Measurements from ENCODE around the gene ABCC5.
"Not testable (repeated sequence)": the region's sequence is repeated elsewhere in the genome, so short reads cannot be mapped to it uniquely, and the experiment has no call there.

ABCC5 gene

DNA sequence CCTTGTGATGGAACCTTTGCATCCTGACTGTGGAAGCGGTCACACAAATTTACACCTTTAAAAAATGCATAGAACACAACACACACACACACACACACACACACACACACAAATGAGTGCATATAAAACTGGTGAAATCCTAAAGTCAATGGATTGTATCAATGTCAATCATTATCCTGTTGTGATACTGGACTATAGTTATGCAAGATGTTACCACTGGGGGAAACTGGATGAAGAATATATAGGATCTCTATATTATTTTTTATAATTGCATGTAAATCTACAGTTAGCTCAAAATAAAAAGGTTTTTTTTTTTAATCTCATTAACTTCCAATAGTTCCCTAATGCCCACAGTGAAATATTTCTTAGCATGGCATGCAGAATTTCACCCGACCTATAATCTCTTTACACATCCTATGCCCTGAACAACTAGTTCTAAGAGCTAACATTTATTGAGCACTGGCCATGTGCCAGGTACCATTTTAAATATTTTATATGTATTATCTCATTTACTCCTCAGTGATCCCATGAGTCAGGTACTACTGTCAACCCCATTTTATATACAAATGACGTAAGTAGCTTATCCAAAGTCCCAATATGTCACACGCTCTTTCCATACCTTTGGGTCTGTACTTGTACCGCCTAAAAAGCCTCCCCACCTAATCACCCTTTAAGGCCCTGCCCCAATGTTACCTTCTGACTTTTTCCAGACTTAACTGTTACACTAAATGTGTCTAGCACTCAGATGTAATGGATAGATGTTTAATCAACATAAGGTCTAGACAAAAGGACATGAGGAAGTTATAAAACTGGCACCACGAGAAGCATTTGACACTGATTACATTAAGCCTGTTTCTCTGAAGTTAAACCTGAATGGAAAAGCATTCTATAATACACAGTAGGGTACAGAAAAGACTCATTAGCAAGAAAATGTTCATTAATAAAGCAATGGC lies 5.5 kb downstream of the ABCC5 start:
- peaks cover 52% of the 10 kb centered on the region for H3K36me3 ChIP-seq (ENCODE audit: insufficient read depth, low read depth, low read length)
- no peak overlapping the region for H3K27ac ChIP-seq (ENCODE audit: low read length)
- H3K27me3 ChIP-seq (ENCODE audit: insufficient read depth, low read length) = no peaks in the 10 kb centered on the region
- no peaks in the 10 kb centered on the region for H3K9me3 ChIP-seq (ENCODE audit: insufficient read depth, low read depth, low read length)
- H3K4me1 ChIP-seq (ENCODE audit: insufficient read depth, low read length) = peaks cover 15% of the 10 kb centered on the region; the same call in 1 of the 2 replicates
- H3K4me3 ChIP-seq (ENCODE audit: low read length) = no peak overlapping the region
- H3K9ac ChIP-seq (ENCODE audit: low read depth, low read length) = no peak overlapping the region

DNA sequence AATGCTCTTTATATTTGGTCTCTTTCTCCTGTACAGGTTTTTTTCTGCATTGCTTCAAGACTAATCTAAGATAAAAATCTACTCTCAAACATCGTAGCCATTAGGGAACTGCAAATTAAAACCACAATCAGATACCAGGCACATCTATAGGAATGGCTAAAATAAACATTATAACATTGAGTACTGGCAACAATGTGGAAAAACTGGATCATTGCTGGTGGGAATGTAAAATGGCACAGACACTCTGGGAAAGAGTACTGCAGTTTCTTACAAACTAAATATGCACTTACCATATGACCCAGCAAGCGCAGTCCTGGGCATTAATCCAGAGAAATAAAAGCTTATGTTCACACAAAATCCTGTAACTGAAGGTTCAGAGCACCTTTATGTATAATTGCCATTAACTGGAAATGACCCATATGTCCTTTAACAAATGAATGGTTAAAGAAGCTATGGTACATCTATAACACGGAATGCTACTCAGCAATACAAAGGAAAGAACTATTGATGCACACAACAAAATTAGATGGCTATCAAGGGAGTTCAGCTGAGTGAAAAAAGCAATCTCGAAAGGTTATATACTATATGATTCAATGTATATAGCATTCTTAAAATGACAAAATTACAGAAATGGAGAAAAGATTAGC lies 6.3 kb downstream of the ABCC5 start:
- H3K27me3 ChIP-seq (ENCODE audit: insufficient read depth, low read length) = no peaks in the 10 kb centered on the region
- no peaks in the 10 kb centered on the region for H3K9me3 ChIP-seq (ENCODE audit: insufficient read depth, low read depth, low read length)
- no peak overlapping the region for H3K27ac ChIP-seq (ENCODE audit: low read length)
- H3K4me1 ChIP-seq (ENCODE audit: insufficient read depth, low read length) = peaks cover 10% of the 10 kb centered on the region; the same call in 1 of the 2 replicates
- H3K4me3 ChIP-seq (ENCODE audit: low read length) = no peak overlapping the region
- H3K36me3 ChIP-seq (ENCODE audit: insufficient read depth, low read depth, low read length) = peaks cover 52% of the 10 kb centered on the region
- H3K9ac ChIP-seq (ENCODE audit: low read depth, low read length) = no peak overlapping the region

DNA sequence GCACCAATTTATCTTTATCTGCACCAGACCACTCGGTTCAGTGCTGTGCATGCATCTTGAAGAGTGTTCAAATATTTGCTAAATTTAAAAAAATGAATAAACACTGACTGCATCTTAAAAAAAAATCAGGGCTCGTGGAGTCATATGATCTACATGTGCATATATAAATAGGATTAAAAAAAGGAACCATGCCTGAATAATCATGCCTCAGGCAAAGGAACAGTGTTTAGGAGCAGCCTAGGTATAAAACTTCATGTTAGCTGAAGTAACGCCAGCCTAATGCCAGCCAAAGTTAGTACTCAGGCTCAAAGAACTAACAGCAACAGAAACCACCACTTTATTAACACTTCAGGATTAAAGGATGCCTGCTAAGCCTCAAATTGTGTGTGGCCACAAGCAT lies 9.5 kb downstream of the ABCC5 start:
- H3K4me3 ChIP-seq (ENCODE audit: low read length) = no peak overlapping the region
- H3K36me3 ChIP-seq (ENCODE audit: insufficient read depth, low read depth, low read length) = peaks cover 51% of the 10 kb centered on the region
- H3K27ac ChIP-seq (ENCODE audit: low read length) = no peak overlapping the region
- no peaks in the 10 kb centered on the region for H3K9me3 ChIP-seq (ENCODE audit: insufficient read depth, low read depth, low read length)
- H3K27me3 ChIP-seq (ENCODE audit: insufficient read depth, low read length) = no peaks in the 10 kb centered on the region
- H3K9ac ChIP-seq (ENCODE audit: low read depth, low read length) = no peak overlapping the region
- no peaks in the 10 kb centered on the region for H3K4me1 ChIP-seq (ENCODE audit: insufficient read depth, low read length)

DNA sequence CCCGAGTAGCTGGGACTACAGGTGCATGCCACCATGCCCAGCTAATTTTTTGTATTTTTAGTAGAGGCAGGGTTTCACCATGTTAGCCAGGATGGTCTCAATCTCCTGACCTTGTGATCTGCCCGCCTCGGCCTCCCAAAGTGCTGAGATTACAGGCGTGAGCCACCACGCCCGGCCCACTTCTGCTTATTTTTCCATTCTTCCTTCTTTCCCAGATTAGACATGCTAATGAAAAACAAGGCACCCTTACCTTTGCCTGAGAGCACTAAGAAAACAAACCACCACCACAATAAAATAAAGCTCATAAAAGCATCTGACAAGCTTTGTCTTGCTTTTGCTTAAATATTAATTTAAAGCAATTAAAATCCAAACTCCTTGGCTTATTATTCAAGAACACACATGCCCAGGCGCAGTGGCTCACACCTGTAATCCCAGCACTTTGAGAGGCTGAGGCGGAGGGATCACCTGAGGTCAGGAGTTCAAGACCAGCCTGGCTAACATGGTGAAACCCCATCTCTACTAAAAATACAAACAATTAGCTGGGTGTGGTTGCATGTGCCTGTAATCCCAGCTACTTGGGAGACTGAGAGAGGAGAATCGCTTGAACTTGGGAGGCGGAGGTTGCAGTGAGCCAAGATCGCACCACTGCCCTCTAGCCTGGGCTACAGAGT lies 10.4 kb downstream of the ABCC5 start:
- H3K4me3 ChIP-seq (ENCODE audit: low read length); H3K27me3 ChIP-seq (ENCODE audit: insufficient read depth, low read length); H3K9ac ChIP-seq (ENCODE audit: low read depth, low read length); H3K27ac ChIP-seq (ENCODE audit: low read length); H3K4me1 ChIP-seq (ENCODE audit: insufficient read depth, low read length); H3K9me3 ChIP-seq (ENCODE audit: insufficient read depth, low read depth, low read length): not testable (repeated sequence)
- H3K36me3 ChIP-seq (ENCODE audit: insufficient read depth, low read depth, low read length) = peaks cover 43% of the 10 kb centered on the region

DNA sequence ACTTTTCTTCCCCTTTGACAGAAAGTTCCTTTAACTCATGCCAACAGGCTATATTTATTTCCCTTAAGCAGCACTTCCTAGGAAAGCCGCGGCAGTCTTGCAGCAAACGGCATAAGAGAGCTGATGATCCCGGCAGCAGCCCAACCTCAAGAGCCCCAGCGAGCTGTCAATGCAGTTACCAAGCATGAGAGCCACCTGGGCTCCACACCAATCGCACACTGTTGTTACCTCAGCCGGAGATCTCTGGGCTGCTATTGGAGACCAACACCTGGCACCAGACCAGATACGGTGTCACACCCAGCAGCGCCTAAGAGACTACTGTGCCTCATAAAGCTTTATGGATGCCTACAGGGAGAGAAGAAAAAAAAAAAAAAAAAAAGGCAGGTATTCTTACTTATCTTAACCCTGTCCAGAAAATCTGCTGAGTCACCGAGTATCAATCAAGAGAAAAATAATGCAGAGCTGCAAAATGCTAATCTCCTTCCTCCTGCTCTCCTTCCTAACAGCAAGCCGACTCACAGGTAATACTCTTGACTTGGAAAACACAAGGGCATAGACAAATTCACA lies 11.7 kb downstream of the ABCC5 start:
- no peak overlapping the region for H3K4me3 ChIP-seq (ENCODE audit: low read length)

DNA sequence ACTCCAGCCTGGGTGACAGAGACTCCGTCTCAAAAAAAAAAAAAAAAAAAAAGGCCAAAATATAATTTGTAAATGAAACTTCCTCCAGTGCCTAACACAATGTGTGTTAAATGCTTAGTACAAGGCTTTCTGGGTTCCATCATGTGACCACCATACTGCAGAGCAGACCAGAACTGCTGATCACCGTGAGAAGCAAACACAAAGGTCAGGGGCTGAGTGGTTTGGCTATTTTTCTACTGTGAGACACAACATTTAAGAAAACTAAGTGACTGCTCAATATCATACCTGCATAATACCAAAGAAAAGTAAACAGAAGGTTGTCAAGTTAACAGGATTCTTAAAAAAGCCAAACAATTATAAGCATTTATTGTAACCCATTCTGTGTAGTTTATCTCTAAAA lies 13.2 kb downstream of the ABCC5 start:
- H3K27ac ChIP-seq (ENCODE audit: low read length) = no peak overlapping the region

More for the DNA sequence above, 11.7 kb downstream of the ABCC5 start:
- Histone ChIP-seq H3K9ac (ENCODE audit: low read depth, low read length) (no peak overlapping the region), H3K27ac (ENCODE audit: low read length) (no peak overlapping the region), H3K9me3 (ENCODE audit: insufficient read depth, low read depth, low read length) (no peaks in the 10 kb centered on the region), H3K36me3 (ENCODE audit: insufficient read depth, low read depth, low read length) (peaks cover 31% of the 10 kb centered on the region), H3K27me3 (ENCODE audit: insufficient read depth, low read length) (no peaks in the 10 kb centered on the region), H3K4me1 (ENCODE audit: insufficient read depth, low read length) (no peaks in the 10 kb centered on the region)

DNA sequence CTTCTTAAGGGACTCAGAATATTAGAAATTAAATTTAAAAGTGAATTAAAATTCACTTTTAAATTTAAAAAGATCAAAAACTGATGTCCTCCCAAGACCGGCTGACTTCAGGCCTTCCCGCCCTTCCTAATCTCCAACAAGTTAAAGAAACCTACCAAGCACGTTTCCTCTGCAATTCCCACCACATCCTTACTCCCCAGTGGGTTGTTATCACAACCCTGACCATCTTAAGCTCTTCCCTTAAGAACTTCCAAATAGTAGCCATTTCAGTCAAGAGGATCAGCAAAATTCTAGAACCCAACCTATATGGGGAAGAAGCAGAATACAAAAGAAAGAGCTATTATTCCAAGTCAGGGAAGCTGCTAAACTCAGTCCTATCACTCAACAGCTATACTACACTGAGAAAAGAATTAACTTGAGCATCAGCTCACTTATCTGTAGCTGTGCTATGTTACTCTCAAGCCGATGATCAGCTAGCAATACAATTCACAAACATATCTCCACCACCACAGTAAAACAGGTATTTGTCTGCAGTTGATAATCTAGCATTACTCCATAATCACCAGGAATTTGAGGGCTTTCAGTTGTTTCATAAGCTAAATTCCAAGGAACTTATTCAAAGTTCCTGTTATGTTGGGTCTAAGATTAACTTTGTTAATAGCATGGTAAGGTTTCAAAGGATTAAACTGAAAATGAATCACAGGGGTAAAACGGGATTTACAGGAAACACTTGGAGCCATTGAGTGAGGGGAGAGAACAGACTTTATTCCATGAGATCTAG lies 14.3 kb downstream of the ABCC5 start:
- no peak overlapping the region for H3K9ac ChIP-seq (ENCODE audit: low read depth, low read length)
- H3K4me1 ChIP-seq (ENCODE audit: insufficient read depth, low read length) = no peaks in the 10 kb centered on the region
- H3K9me3 ChIP-seq (ENCODE audit: insufficient read depth, low read depth, low read length) = no peaks in the 10 kb centered on the region
- H3K27me3 ChIP-seq (ENCODE audit: insufficient read depth, low read length) = no peaks in the 10 kb centered on the region
- no peak overlapping the region for H3K27ac ChIP-seq (ENCODE audit: low read length)
- peaks cover 24% of the 10 kb centered on the region for H3K36me3 ChIP-seq (ENCODE audit: insufficient read depth, low read depth, low read length)
- no peak overlapping the region for H3K4me3 ChIP-seq (ENCODE audit: low read length)

More for the DNA sequence above, 13.2 kb downstream of the ABCC5 start:
- H3K36me3 ChIP-seq (ENCODE audit: insufficient read depth, low read depth, low read length) = peaks cover 35% of the 10 kb centered on the region
- no peak overlapping the region for H3K4me3 ChIP-seq (ENCODE audit: low read length)
- no peak overlapping the region for H3K9ac ChIP-seq (ENCODE audit: low read depth, low read length)
- H3K4me1 ChIP-seq (ENCODE audit: insufficient read depth, low read length) = no peaks in the 10 kb centered on the region
- no peaks in the 10 kb centered on the region for H3K9me3 ChIP-seq (ENCODE audit: insufficient read depth, low read depth, low read length)
- no peaks in the 10 kb centered on the region for H3K27me3 ChIP-seq (ENCODE audit: insufficient read depth, low read length)

DNA sequence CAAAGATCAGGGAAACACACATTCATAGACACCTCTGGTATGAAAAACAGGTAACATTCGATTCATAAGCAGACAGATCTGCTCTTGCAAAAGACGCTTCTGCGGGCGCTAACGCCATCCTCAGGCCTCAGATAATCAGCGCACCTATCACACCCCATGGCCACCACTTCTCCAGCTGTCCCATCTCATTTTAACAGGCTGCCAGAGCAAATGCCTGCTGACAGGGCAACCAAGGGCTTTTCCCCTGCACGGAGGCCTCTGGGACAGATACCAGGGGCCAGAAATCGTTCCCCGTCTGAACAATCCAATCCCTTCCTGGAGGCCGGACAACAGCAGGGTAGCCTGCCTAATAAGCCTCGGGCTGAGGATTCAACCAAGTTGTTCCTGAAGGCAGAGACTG lies 15.2 kb downstream of the ABCC5 start:
- Histone ChIP-seq H3K27ac (ENCODE audit: low read length) (no peak overlapping the region), H3K4me1 (ENCODE audit: insufficient read depth, low read length) (no peaks in the 10 kb centered on the region), H3K9me3 (ENCODE audit: insufficient read depth, low read depth, low read length) (no peaks in the 10 kb centered on the region), H3K27me3 (ENCODE audit: insufficient read depth, low read length) (no peaks in the 10 kb centered on the region), H3K4me3 (ENCODE audit: low read length) (no peak overlapping the region), H3K9ac (ENCODE audit: low read depth, low read length) (no peak overlapping the region), H3K36me3 (ENCODE audit: insufficient read depth, low read depth, low read length) (peaks cover 17% of the 10 kb centered on the region)

DNA sequence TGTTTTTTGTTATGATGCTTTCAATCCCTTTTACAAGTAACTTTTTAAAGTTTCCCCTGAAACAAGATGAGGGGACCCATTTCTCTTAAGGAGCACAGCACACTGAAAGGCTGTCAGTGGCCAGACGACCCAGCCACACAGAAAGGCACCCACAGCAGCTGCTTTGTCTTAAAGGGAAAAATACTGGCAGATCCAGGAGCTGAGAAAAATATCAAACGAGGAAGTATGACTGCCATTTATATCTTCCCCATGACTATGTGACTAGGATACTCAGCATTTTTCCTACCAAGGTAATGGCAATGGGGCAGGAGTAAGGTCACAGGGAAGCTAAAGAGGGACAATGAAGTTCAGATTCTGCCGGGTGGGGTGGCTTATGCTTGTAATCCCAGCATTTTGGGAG lies 15.9 kb downstream of the ABCC5 start:
- peaks cover 17% of the 10 kb centered on the region for H3K36me3 ChIP-seq (ENCODE audit: insufficient read depth, low read depth, low read length)

DNA sequence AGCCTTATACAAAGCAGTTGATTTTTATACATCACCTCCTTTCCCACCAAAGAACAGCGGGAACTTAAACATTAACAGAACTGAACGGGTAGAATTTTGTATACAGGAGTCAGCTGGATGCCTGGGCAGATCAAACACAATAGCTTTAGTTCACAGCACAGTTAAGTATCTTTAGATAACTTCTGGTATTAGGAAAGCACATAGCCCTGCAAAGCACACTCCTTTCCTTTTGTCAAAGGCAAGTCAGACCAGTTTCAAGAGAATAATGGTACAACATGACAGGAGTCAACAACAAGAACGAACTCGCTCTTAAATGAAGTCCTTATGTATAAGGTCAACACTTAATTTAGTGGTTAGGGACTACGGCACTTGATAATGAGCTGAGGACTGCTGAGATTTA lies 26.3 kb downstream of the ABCC5 start:
- Histone ChIP-seq H3K9ac (ENCODE audit: low read depth, low read length) (no peak overlapping the region), H3K27me3 (ENCODE audit: insufficient read depth, low read length) (no peaks in the 10 kb centered on the region), H3K4me1 (ENCODE audit: insufficient read depth, low read length) (no peaks in the 10 kb centered on the region), H3K4me3 (ENCODE audit: low read length) (no peak overlapping the region), H3K9me3 (ENCODE audit: insufficient read depth, low read depth, low read length) (no peaks in the 10 kb centered on the region), H3K36me3 (ENCODE audit: insufficient read depth, low read depth, low read length) (peaks cover 28% of the 10 kb centered on the region), H3K27ac (ENCODE audit: low read length) (no peak overlapping the region)

More for the DNA sequence above, 15.9 kb downstream of the ABCC5 start:
- Histone ChIP-seq H3K9ac (ENCODE audit: low read depth, low read length) (no peak overlapping the region), H3K27ac (ENCODE audit: low read length) (no peak overlapping the region), H3K27me3 (ENCODE audit: insufficient read depth, low read length) (no peaks in the 10 kb centered on the region), H3K9me3 (ENCODE audit: insufficient read depth, low read depth, low read length) (no peaks in the 10 kb centered on the region), H3K4me1 (ENCODE audit: insufficient read depth, low read length) (no peaks in the 10 kb centered on the region), H3K4me3 (ENCODE audit: low read length) (no peak overlapping the region)
